Cardiac fibroblast (primary cell): ENCODE measurements around the gene TMEM63A.
"Not testable (repeated sequence)": the region's sequence is repeated elsewhere in the genome, so short reads cannot be mapped to it uniquely, and the experiment has no call there.

Experiments
- DNase-seq, 2 donors: peaks; one replicate each; pipeline versions ENCODE4 v3.0.0 to v3.0.0-alpha.2; 2010; ENCODE audit warnings: low read depth in 2 of 2
- H3K4me3 ChIP-seq, 2 donors: replicated peaks in 1 of 2; 1 replicate in 1 of 2; 2 replicates in 1 of 2; pipeline ENCODE4 v1.5.1; 2011; ENCODE audit warnings: low read depth in 2 of 2, low read length in 2 of 2, mild to moderate bottlenecking in 2 of 2, moderate library complexity in 1 of 2
- CTCF ChIP-seq: IDR thresholded peaks from one replicate; pipeline ENCODE4 v1.5.1; 2011; ENCODE audit warnings: low read depth, mild to moderate bottlenecking, low read length, inconsistent platforms

TMEM63A gene

DNA sequence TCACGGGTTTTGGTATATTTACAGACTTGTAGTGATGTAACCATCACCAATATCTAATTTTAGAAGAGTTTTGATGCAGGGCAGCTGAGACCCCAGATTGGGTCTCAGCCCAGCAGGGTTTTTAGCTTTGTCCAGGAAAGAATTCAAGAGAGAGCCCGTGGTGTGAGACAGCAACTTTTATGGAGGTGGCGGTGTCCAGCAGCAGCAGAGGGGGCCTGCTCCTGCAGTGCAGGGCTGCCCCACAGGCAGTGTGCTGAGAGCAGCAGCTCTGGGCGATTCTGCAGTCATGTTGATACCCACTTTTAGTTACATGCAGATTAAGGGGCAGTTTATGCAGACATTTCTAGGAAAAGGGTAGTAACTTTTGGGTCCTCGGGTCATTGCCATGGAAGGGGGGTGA is 74.0 kb downstream of the TMEM63A start:
- DNase-seq = no peak
- no peak for TF ChIP-seq CTCF
- H3K4me3 ChIP-seq = no peak overlapping the region

DNA sequence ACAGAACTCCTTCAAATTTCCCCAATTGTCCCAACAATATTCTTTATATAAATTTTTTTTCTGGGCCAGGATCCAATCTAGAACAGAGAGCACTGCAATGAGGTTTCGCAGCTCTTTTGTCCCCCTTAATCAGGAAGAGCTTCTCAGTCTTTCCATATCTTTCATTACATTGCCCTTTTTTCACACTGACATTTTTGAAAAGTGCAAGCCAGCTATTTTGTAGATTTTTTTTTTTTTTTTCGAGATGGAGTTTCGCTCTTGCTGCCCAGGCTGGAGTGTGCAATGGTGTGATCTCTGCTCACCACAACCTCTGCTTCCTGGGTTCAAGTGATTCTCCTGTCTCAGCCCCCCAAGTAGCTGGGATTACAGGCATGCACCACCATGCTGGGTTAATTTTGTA is 75.4 kb downstream of the TMEM63A start:
- DNase-seq, H3K4me3 ChIP-seq: not testable (repeated sequence)

DNA sequence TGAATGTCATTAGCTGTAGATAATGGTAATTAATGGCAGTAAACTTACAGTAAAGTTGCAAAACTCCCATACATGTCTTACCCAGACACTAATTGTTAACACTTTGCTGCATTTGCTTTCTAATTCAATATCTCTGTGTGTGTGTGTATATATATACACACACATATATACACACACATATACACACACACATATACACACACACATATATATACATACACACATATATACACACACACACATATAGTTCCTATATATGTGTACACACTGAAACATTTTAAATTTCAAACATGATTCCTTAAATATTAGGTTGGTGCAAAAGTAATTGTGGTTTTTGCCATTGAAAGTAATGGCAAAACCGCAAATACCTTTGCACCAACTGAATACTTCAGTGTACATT is 75.9 kb downstream of the TMEM63A start:
- no peak for DNase-seq
- H3K4me3 ChIP-seq = no peak overlapping the region
- no peak for TF ChIP-seq CTCF

DNA sequence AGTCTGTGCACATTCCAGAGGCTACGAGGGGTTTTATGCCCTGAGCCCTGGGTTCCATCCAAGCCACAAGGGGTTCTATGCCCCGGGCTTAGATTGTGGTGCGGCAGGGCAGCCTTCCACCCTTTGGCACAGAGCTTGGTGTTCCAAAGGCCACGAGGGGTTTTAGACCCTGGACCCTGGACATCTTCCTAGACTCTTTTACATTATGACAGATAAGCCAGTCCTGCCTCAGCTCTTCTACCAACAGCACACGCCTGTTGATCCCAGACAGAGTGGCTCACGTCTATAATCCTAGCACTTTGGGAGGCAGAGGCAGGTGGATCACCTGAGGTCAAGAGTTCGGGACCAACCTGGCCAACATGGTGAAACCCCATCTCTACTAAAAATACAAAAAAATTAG is 81.0 kb downstream of the TMEM63A start:
- H3K4me3 ChIP-seq, DNase-seq: not testable (repeated sequence)

DNA sequence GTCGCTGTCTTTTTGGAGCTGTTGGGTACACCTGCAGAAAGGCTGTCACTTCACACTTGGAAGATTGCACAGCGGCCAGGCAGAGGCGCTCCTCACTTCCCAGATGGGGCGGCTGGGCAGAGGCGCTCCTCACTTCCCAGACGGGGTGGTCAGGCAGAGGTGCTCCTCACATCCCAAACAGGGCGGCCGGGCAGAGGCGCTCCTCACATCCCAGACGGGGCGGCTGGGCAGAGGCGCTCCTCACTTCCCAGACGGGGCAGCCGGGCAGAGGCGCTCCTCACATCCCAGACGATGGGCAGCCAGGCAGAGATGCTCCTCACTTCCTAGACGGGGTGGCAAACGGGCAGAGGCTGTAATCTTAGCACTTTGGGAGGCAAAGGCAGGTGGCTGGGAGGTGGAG is 86.1 kb downstream of the TMEM63A start:
- not testable (repeated sequence) for H3K4me3 ChIP-seq, DNase-seq
